Fibroblast of mammary gland (primary cell): ENCODE measurements around the gene INSRR.

Experiments used
- DNase-seq: peaks from one replicate; pipeline ENCODE4 v3.0.0-alpha.2; 2010; ENCODE audit warnings: low read depth
- H3K4me3 ChIP-seq: 2 replicates; pipeline ENCODE4 v1.5.1; 2011; ENCODE audit warnings: low read depth, mild to moderate bottlenecking, low read length, moderate library complexity; ENCODE audit not compliant: control insufficient read depth
- TF ChIP-seq, protein P1 (sequence below): conservative IDR thresholded peaks from 2 replicates; pipeline ENCODE4 v1.5.1; 2011; ENCODE audit warnings: low read depth, low read length, inconsistent platforms; ENCODE audit not compliant: control insufficient read depth, insufficient read depth

Gene INSRR

GRCh38 chr1:156894711-156895454, 36.0 kb upstream of the INSRR start:
- TF ChIP-seq, protein P1, sequence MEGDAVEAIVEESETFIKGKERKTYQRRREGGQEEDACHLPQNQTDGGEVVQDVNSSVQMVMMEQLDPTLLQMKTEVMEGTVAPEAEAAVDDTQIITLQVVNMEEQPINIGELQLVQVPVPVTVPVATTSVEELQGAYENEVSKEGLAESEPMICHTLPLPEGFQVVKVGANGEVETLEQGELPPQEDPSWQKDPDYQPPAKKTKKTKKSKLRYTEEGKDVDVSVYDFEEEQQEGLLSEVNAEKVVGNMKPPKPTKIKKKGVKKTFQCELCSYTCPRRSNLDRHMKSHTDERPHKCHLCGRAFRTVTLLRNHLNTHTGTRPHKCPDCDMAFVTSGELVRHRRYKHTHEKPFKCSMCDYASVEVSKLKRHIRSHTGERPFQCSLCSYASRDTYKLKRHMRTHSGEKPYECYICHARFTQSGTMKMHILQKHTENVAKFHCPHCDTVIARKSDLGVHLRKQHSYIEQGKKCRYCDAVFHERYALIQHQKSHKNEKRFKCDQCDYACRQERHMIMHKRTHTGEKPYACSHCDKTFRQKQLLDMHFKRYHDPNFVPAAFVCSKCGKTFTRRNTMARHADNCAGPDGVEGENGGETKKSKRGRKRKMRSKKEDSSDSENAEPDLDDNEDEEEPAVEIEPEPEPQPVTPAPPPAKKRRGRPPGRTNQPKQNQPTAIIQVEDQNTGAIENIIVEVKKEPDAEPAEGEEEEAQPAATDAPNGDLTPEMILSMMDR = no peak
- H3K4me3 ChIP-seq = peak overlapping the region; percentile 51
- peak; percentile 45 for DNase-seq

DNA sequence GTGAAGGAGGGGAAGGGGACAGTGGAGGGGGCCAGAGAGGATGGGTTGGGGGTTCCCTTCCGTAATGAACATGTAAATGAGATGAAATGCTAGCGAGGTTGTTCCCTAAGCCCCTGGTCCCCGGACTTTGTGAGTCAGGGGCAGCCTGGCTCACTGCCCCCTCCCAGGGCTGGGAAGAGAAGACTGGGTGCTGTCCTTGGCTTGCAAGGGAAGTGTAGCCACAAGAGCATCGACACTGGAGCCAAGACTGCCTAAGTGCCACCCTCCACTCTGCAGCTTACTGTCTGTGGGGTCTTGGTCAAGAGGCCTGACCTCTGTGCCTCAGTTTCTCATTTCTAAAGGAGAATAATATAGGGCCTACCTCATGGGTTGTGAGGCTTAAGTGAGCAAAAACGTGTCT, 35.1 kb upstream of the INSRR start:
- DNase-seq = no peak
- TF ChIP-seq, protein P1 = no peak
- H3K4me3 ChIP-seq = peak overlapping the region; percentile 51

- TF ChIP-seq, protein P1 = no peak
- peak within 1 kb of the TSS; percentile 51 for H3K4me3 ChIP-seq
- no peak for DNase-seq
Observed at GRCh38 chr1:156893048-156893953, 34.4 kb upstream of the INSRR start, which contains the start of gene PEAR1. Gene PEAR1, plus strand, starts transcription at chr1:156893718. Its CDS starts 10,209 bp downstream, at chr1:156903927.

GRCh38 chr1:156892190-156893047, 33.5 kb upstream of the INSRR start:
- peak; percentile 83 for DNase-seq
- TF ChIP-seq, protein P1 = peak; percentile 72
- H3K4me3 ChIP-seq = peak overlapping the region; percentile 17

DNA sequence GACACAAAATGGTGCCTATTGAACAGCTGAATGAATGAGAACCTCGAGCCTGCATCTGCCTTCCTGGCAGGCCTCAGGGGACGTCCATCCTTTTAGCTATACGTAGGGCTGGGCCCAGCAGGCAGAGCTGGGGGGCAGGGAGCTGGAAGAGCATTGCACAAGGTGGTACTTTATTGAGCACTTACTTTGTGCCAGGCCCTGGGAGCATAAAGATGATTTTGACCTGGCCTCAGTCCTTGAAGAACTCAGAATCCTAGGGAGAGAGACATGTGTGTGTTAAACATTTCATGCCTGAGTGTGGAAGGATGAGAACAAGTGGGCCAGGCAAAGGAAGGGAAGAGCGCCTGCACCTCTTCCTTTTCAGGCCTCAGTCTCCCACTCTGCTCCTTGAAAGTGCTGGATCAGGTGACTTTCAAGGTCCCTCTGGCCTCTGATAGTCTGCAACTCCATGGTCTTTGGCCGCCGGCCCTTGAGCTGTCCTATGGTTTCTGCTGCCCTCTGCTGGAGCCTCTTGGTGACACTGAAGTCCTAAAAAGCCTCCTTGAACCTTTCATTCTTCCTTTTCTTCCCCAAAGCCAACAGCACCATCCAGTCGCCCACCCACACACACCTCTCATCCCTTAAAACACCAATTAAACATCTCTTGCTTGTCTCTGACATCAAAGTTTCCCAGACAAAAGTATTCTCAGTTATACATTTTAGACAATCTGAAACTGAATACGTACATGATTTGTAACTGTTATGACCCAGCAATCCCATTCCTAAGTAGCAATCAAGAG, 31.1 kb upstream of the INSRR start:
- no peak overlapping the region for H3K4me3 ChIP-seq
- DNase-seq = peak; percentile 82
- TF ChIP-seq, protein P1 = peak; percentile 93
